Measurements from ENCODE around the gene EHMT1. TPM values are rescaled to one million over a fixed set of nuclear protein-coding genes. Genes with fewer than 3 reads are reported as not detected.

The EHMT1 gene
- total and polyA plus RNA-seq, 2 of the 13 experiments (the other 11 are each of a cell fraction or from before 2014, with no cell fraction given): 23.0 to 27.1 TPM

GRCh38 chr9:137785704-137786161 lies 166.9 kb downstream of the EHMT1 start (continued):
- TF ChIP-seq USF2 (IDR thresholded peaks at IDR 0.05; ENCODE audit: low read depth, low read length) (no peak), USF2 (CRISPR knock-in tag; IDR thresholded peaks at IDR 0.05; ENCODE audit: borderline replicate concordance) (no peak), AFF4 (CRISPR knock-in tag; IDR thresholded peaks at IDR 0.05) (no peak), HNRNPL (IDR thresholded peaks at IDR 0.05; ENCODE audit: low read depth, low read length) (no peak), HNRNPUL1 (IDR thresholded peaks at IDR 0.05; ENCODE audit: low read depth, low read length) (no peak), MBD4 (IDR thresholded peaks at IDR 0.05; ENCODE audit: borderline replicate concordance, low read length) (no peak), PRDM10 (CRISPR knock-in tag; IDR thresholded peaks at IDR 0.05; ENCODE audit: low read depth) (peak; percentile 79), E2F2 (CRISPR knock-in tag; IDR thresholded peaks at IDR 0.05; ENCODE audit: borderline replicate concordance) (no peak), E2F1 (CRISPR knock-in tag; IDR thresholded peaks at IDR 0.05) (no peak), PAX8 (CRISPR knock-in tag; IDR thresholded peaks at IDR 0.05; ENCODE audit: borderline replicate concordance) (no peak), SNRNP70 (IDR thresholded peaks at IDR 0.05; ENCODE audit: low read depth, low read length) (no peak), ZNF768 (CRISPR knock-in tag; IDR thresholded peaks at IDR 0.05) (no peak), ZBTB39 (CRISPR knock-in tag; IDR thresholded peaks at IDR 0.05) (no peak)

Measured in HepG2 (cell line).